ENCODE data around the gene SPDYE8.
"Not testable (repeated sequence)": the region's sequence is repeated elsewhere in the genome, so short reads cannot be mapped to it uniquely, and the experiment has no call there.

The SPDYE8 gene

DNA sequence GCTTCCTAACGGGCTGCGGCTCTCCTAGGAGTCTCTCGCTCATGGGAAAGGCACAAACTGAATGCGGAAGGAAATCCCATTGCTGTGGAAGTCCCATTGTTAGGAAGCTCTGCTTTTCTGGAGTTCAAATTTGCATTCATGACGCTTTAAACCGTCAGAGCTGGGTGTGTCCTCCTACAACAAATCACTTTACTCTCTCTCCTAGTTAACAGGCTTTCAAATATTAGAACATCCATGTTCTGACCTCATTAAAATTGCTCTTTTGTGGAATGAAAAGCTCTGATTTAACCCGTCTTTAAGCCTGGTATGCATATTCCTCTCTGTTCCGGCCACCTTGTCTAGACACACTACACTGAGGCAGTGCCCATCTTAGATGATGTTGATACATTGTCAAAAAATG lies at the start of gene SPDYE8:
TSS of gene SPDYE8 (minus strand) at position 101 of the 400 bp plus-strand sequence. CDS start 1,800 bp downstream, outside the sequence.
- not testable (repeated sequence) for DNase-seq (ENCODE audit: low read depth)

GRCh38 chr7:73057811-73058210 lies 28.2 kb upstream of the SPDYE8 start, which contains the start of gene SPDYE11:
Gene SPDYE11 (minus strand): TSS chr7:73057911. CDS start chr7:73056111, 1,800 bp downstream.
- not testable (repeated sequence) for DNase-seq (ENCODE audit: low read depth)

GRCh38 chr7:73006491-73006890 lies 23.1 kb downstream of the SPDYE8 start:
- DNase-seq (ENCODE audit: low read depth): not testable (repeated sequence)

GRCh38 chr7:73005693-73006447 lies 23.7 kb downstream of the SPDYE8 start:
- DNase-seq (ENCODE audit: low read depth): peak; percentile 81

DNA sequence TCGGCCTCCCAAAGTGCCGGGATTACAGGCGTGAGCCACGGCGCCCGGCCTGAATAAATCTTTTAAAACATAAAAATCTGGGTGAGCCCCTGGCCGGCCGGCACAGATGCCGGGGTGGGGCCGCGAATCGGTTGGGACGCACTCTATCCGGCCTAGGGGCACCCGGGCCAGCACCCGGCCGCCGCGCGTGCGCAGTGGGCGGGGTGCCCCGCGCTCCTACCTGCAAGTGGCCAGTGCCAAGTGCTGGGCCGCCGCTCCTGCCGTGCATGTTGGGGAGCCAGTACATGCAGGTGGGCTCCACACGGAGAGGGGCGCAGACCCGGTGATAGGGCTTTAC lies 24.2 kb downstream of the SPDYE8 start:
- peak; percentile 57 for DNase-seq (ENCODE audit: low read depth)

GRCh38 chr7:72997887-72998468 lies 31.6 kb downstream of the SPDYE8 start:
- not testable (repeated sequence) for DNase-seq (ENCODE audit: low read depth)

- not testable (repeated sequence) for DNase-seq (ENCODE audit: low read depth)
Measured at GRCh38 chr7:72997447-72997846, 32.1 kb downstream of the SPDYE8 start.

- not testable (repeated sequence) for DNase-seq (ENCODE audit: low read depth)
Measured at GRCh38 chr7:72995484-72995883, 34.1 kb downstream of the SPDYE8 start.

GRCh38 chr7:72990146-72990913 lies 39.2 kb downstream of the SPDYE8 start:
- not testable (repeated sequence) for DNase-seq (ENCODE audit: low read depth)

DNA sequence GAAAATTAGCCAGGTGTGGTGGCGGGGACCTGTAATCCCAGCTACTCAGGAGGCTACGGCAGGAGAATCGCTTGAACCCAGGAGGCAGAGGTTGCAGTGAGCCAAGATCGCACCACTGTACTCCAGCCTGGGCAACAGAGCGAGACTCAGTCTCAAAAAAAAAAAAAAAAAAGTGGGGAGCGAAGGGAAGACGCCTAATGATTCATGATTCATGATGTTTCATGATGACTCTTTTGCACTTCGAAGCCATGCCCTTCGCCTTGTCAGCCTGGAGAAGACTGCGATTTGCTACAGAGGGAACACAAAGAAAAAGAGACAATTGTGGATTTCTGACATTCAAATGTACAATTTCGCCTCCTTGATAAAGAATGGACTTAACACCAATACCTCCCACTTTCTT lies 47.5 kb downstream of the SPDYE8 start:
- DNase-seq (ENCODE audit: low read depth): not testable (repeated sequence)

GRCh38 chr7:72980382-72980781 lies 49.2 kb downstream of the SPDYE8 start:
- DNase-seq (ENCODE audit: low read depth): not testable (repeated sequence)

- DNase-seq (ENCODE audit: low read depth): not testable (repeated sequence)
Measured at GRCh38 chr7:72976434-72976833, 53.1 kb downstream of the SPDYE8 start.

DNA sequence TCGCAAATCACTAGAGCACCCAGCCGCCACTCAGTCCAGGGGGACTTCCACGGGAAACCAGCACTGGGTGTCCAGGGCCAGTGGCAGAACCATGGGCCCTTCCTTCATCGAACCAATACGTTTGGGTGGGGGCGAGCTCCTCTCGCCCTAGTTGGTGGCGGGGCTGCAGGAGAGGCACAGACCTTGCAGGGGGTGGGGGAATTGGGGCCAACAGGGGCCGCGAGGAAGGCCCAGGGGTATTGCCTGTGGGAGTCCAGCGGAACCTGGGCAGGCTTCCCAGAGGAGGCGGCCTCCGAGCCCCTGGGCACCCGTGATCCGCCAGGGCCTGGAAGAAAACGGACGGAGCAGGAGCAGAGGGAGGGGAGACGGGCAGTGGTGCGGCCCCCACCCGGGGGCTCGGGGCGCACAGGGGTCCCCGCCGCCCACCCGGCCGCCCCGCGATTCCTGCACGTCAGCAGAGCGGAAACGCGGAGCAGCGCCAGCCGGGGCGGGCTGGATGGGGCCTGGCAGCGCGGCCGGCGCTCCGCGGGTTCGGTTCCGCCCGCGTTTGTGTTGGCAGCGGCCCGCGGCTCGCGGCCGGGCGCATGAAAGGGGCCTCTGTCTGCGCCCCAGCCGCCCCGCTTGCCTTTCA lies 53.8 kb downstream of the SPDYE8 start:
- DNase-seq (ENCODE audit: low read depth): not testable (repeated sequence)

GRCh38 chr7:72974781-72975180 lies 54.8 kb downstream of the SPDYE8 start:
- DNase-seq (ENCODE audit: low read depth): not testable (repeated sequence)

DNA sequence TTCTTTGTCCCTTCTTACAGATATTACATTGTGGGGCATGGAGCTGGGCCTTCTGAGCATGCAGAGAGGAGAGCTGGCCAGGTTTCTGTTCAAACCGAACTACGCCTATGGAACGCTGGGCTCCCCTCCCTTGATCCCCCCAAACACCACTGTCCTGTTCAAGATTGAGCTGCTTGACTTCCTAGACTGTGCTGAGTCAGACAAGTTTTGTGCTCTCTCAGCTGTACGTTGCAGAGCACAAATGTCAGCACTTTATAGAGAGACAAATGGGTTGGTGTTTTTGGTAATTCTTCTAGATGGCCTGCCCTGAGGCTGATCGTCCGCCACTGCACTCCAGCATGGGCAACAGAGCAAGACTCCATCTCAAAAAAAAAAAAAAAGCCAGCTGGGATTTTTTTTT lies 58.1 kb downstream of the SPDYE8 start:
- DNase-seq (ENCODE audit: low read depth): not testable (repeated sequence)
